NCI-H1694 (cell line): ENCODE results near the gene GPR63.

Experiments used
- DNase-seq: peaks from one replicate; lab custom pipeline; 2025; lab: John Stamatoyannopoulos, UW

GPR63 gene

DNA sequence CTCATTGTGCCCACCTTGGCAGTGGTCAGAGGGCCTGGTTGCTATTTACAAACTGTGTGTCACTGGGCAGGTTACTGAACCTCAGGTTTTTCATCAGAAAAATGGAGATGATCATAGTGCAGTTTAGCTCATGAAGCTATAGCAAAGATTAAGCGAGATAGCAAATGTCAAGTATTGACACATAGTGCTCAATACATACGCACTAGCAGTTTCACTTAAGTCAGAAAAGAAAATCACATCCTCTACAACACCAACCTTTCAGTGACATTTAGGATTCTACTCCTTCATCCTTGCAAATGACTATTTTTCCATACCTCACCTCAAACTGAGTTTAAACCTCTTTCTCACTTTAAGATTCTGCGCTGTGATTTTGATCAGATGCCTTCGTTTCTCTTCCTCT is 16.2 kb downstream of the GPR63 start:
- DNase-seq: no peak

DNA sequence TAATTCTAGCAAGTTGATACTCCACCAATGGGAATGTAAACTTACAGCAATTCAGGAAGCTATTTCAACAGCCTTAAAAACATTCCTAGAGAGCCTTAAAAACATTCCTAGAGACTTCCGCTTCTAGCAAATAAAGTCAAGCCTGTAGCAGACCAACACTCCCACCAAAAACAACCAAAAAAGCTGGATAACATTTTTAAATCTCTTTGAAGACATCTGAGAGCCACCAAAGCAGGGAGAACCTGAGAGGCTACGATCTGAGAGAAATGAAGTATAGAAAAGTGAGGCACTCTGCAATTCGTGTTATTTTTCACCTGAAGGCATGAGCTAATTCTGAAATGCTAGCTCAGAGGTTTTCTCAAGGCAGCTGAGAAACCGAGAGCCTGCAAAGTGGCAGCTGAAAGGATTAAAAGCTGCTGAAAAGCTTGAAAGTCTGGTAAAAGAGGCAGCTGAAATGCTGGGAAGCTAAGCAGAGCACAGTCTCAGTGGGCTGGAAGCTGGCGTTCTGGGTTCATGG is 20.9 kb downstream of the GPR63 start:
- no peak for DNase-seq

GRCh38 chr6:96814625-96815024 is 22.7 kb downstream of the GPR63 start:
- DNase-seq: no peak

- no peak for DNase-seq
Observed at GRCh38 chr6:96812077-96812703, 25.1 kb downstream of the GPR63 start.

- DNase-seq: no peak
Observed at GRCh38 chr6:96811670-96812069, 25.6 kb downstream of the GPR63 start.

DNA sequence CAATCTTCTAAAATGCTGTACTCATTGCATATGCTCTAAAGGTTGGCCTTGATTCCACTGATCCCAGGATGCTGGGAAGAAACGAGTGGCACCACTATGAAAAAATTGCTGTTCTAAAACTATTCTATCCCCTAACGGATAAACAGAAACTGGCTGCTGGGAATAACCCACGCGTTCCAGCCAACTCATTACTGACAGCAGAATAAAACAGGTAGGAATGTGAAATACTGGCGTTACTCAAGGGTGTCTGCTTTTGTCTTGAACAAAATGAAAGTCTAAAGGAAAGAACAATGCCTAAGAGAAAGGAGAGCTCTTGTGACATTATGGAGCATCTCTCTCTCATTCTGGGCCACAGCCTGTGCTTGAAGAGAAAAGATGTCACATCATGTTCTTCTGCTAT is 26.1 kb downstream of the GPR63 start:
- DNase-seq: no peak

DNA sequence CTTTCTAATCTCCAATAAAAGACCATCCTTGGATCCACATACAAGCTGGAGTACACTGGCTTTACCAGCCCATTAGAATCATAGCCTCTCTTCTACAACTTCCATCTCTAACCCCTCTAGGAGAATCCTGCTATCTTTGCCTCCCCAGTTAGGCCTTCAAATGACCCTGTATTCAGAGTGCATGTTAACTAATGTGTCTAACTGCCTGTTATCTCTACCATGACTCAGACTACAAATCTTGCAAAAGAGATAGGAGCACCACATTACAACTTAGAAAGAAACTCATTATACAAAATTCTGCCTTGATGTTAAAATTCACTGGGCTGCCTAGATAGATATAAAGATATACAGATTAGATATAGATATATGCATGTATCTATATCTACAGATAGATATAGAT is 28.2 kb downstream of the GPR63 start:
- DNase-seq: no peak

DNA sequence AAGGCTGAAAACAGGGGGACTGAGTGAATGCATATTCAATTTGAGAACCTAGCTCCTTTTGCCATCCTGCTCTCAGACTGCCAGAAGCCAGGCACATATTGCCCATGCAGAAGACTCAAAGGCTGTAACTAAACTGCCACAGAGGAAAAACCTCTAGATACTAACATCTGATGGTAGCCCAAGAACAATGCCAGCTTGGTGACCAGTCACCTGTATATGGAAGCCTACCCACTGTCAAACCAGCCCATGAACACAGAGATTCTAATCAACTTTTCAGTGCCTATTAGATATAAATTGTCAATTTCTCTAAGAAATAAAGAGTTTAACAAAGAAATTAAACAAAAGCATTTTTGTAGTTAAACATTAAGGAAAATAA is 34.2 kb downstream of the GPR63 start:
- DNase-seq: no peak

DNA sequence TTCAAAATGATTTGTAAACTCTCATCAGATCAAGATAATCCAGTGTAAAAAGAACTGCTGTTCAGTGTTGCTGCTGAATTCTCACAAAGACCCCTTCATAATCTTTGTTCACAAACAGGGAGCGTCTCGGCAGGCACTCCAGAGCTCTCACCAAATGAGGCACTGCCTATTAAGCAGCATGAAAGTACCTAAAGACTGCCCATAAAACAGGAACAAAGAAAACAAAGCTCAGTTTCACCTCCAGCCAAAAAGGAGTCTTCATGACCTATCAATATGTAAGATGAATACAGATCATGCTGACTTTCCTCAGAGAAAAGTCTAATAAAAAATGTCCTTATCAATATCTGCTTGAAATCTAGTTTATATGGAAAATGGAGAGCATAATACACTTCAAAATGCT is 41.8 kb downstream of the GPR63 start:
- DNase-seq: no peak

- no peak for DNase-seq
Observed at GRCh38 chr6:96794980-96795379, 42.3 kb downstream of the GPR63 start.

GRCh38 chr6:96792561-96793190 is 44.6 kb downstream of the GPR63 start:
- DNase-seq: no peak

DNA sequence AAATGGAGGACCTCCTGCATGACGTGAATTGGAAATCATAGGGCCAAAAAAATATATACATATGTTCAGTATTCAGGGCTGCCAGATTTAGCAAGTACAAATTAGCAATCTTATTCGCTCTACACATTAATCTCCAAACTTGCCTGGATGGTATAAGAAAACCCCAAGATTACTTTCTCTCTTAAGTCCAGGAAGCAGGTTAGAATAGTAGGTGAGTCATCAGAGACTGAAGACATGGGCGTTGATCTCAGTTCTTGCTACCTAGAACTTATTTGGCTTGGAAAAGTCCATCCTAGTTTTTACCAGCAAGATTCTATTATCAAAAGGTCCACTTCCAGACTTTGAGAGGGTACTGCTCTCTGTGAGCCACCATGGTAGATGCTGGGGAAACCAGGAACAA is 47.4 kb downstream of the GPR63 start:
- DNase-seq: no peak

GRCh38 chr6:96787846-96788580 is 49.3 kb downstream of the GPR63 start:
- DNase-seq: no peak

GRCh38 chr6:96786336-96786735 is 50.9 kb downstream of the GPR63 start:
- no peak for DNase-seq

DNA sequence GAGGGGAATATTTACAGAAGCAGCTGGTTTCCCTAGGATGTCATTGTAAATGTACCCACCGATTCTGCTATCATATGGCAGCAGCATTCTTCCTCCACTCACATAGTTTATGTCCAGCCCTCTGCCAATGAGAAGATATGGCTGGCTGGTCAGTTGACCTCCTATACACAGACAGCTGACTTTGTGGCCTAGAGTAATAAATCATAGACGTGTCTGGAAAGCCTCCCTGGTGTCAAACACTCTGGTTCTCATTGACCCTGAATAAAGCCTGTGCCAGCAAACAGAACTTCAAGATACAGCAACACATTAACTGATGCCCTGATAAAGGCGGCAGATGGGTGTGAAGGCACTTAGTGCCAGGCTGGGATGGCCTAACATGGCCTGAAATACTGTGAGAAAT is 52.6 kb downstream of the GPR63 start:
- no peak for DNase-seq

GRCh38 chr6:96783307-96783706 is 54.0 kb downstream of the GPR63 start:
- no peak for DNase-seq

- DNase-seq: no peak
Observed at GRCh38 chr6:96781557-96781956, 55.7 kb downstream of the GPR63 start.

DNA sequence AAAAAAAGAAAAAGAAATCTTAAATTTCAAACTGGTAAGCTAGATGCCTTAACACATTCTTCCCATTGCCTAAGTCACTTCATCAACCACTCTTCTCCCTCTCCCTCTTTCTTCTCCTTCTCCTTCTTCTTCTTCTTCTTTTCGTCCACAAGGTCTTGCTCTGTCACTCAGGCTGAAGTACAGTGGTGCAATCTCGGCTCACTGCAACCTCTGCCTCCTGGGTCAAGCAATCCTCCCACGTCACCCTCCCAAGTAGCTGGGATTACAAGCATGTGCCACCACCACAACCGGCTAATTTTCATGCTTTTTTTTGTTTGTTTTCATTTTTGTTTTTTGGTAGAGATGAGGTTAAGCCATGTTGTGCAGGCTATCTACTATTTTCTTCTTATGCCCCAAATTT is 60.2 kb downstream of the GPR63 start:
- DNase-seq: no peak

- no peak for DNase-seq
Observed at GRCh38 chr6:96775727-96776400, 61.4 kb downstream of the GPR63 start.

- no peak for DNase-seq
Observed at GRCh38 chr6:96766769-96767168, 70.5 kb downstream of the GPR63 start.

GRCh38 chr6:96762599-96762998 is 74.7 kb downstream of the GPR63 start:
- no peak for DNase-seq

DNA sequence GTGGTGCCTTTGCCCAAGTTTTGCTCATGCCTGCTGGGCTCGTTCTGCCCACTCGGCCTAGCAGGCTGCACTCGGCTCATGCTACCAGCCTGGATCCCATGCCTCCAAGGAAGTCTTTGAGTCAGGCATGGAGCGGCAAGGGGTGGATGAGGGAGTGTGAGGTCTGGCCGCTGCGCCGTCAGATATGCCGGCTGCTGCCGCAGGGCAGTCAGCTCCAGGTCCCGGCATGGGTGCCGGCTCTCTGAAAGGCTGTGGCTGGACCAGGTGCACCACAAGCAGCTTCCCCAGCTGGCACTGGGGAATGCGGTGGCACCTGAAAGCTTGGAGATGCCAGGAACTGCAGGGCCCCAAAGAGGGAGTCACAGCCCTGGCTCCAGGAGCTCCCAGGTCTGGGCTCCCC is 75.5 kb downstream of the GPR63 start:
- DNase-seq: no peak
